Measurements from ENCODE around the gene TMUB1. TPM values are rescaled to one million over a fixed set of nuclear protein-coding genes. Genes with fewer than 3 reads are reported as not detected.

Gene TMUB1
- total RNA-seq, 1 experiment from 2014 or later: 68.1 TPM

GRCh38 chr7:151053096-151053495 is 30.2 kb downstream of the TMUB1 start:
- no peak overlapping the region for H3K4me3 Mint-ChIP-seq (ENCODE audit: unreplicated experiment)
- H3K27me3 ChIP-seq (replicated peaks; ENCODE audit: control insufficient read depth, insufficient read depth, low read length): no peaks in the 10 kb centered on the region
- no peaks in the 10 kb centered on the region; the same call in 1 of the 2 replicates for H3K36me3 ChIP-seq (ENCODE audit: control insufficient read depth, insufficient read depth, low read length)
- peaks cover 4% of the 10 kb centered on the region for H3K27me3 Mint-ChIP-seq (ENCODE audit: insufficient read depth, unreplicated experiment)
- no peaks in the 10 kb centered on the region for H3K9me3 ChIP-seq
- no peak for DNase-seq
- H3K9me3 Mint-ChIP-seq (ENCODE audit: unreplicated experiment): no peaks in the 10 kb centered on the region
- H3K4me1 ChIP-seq: 0 out of 2 replicates have a peak, but pooled peaks cover 8% of the 10 kb centered on the region
- POLR2A ChIA-PET: no interaction called here
- no peak overlapping the region for H3K4me3 ChIP-seq (ENCODE audit: low read depth, low read length)
- no peak for TF ChIP-seq CTCF (IDR thresholded peaks at IDR 0.05; ENCODE audit: insufficient read depth in 1 of 2, low read depth in 1 of 2, low read length in 1 of 2, severe bottlenecking in 1 of 2, unreplicated experiment in 1 of 2)
- BruUV-seq (replicated peaks): no TSS peak
- no peaks in the 10 kb centered on the region for H3K36me3 Mint-ChIP-seq (ENCODE audit: insufficient read depth, unreplicated experiment)
- intact Hi-C loops (cut with micrococcal nuclease; ENCODE audit: unreplicated experiment): no loop called here
- H3K27ac Mint-ChIP-seq (ENCODE audit: unreplicated experiment): no peak overlapping the region
- CTCF ChIA-PET: no interaction called here
- H3K4me1 Mint-ChIP-seq (ENCODE audit: low read depth, unreplicated experiment): peaks cover 11% of the 10 kb centered on the region

- Mint-ChIP-seq H3K27ac (ENCODE audit: unreplicated experiment) (no peak overlapping the region), H3K4me1 (ENCODE audit: low read depth, unreplicated experiment) (no peaks in the 10 kb centered on the region), H3K4me3 (ENCODE audit: unreplicated experiment) (no peak overlapping the region), H3K36me3 (ENCODE audit: insufficient read depth, unreplicated experiment) (no peaks in the 10 kb centered on the region), H3K27me3 (ENCODE audit: insufficient read depth, unreplicated experiment) (peaks cover 4% of the 10 kb centered on the region), H3K9me3 (ENCODE audit: unreplicated experiment) (no peaks in the 10 kb centered on the region)
- Histone ChIP-seq H3K4me1 (no peaks in the 10 kb centered on the region), H3K36me3 (ENCODE audit: control insufficient read depth, insufficient read depth, low read length) (no peaks in the 10 kb centered on the region; the same call in 1 of the 2 replicates), H3K9me3 (no peaks in the 10 kb centered on the region), H3K27me3 (replicated peaks; ENCODE audit: control insufficient read depth, insufficient read depth, low read length) (no peaks in the 10 kb centered on the region), H3K4me3 (ENCODE audit: low read depth, low read length) (no peak overlapping the region)
- ChIA-PET POLR2A (interaction anchor here (0.6 kb wide), 1 partner anchor 469 kb away, joined by 3 read pairs; no protein-coding TSS in a partner anchor), CTCF (no interaction called here)
- intact Hi-C loops (cut with micrococcal nuclease; ENCODE audit: unreplicated experiment): no loop called here
- peak in 1 of 2 experiments; percentile 59 for DNase-seq
- no peak for TF ChIP-seq CTCF (IDR thresholded peaks at IDR 0.05; ENCODE audit: insufficient read depth in 1 of 2, low read depth in 1 of 2, low read length in 1 of 2, severe bottlenecking in 1 of 2, unreplicated experiment in 1 of 2)
- BruUV-seq (replicated peaks): no TSS peak
Measured at GRCh38 chr7:151051108-151051507, 32.2 kb downstream of the TMUB1 start.

DNA sequence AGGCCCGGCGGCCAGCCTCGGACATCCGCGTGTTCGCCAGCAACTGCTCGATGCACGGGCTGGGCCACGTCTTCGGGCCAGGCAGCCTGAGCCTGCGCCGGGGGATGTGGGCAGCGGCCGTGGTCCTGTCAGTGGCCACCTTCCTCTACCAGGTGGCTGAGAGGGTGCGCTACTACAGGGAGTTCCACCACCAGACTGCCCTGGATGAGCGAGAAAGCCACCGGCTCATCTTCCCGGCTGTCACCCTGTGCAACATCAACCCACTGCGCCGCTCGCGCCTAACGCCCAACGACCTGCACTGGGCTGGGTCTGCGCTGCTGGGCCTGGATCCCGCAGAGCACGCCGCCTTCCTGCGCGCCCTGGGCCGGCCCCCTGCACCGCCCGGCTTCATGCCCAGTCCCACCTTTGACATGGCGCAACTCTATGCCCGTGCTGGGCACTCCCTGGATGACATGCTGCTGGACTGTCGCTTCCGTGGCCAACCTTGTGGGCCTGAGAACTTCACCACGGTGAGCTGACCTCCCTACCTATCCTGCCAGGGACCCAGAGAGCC is 34.3 kb downstream of the TMUB1 start:
- no TSS peak for BruUV-seq (replicated peaks)
- Histone ChIP-seq H3K4me1 (no peaks in the 10 kb centered on the region), H3K9me3 (no peaks in the 10 kb centered on the region), H3K4me3 (ENCODE audit: low read depth, low read length) (no peak overlapping the region), H3K36me3 (ENCODE audit: control insufficient read depth, insufficient read depth, low read length) (no peaks in the 10 kb centered on the region), H3K27me3 (replicated peaks; ENCODE audit: control insufficient read depth, insufficient read depth, low read length) (no peaks in the 10 kb centered on the region)
- Mint-ChIP-seq H3K36me3 (ENCODE audit: insufficient read depth, unreplicated experiment) (no peaks in the 10 kb centered on the region), H3K27me3 (ENCODE audit: insufficient read depth, unreplicated experiment) (peaks cover 4% of the 10 kb centered on the region), H3K4me1 (ENCODE audit: low read depth, unreplicated experiment) (no peaks in the 10 kb centered on the region), H3K9me3 (ENCODE audit: unreplicated experiment) (no peaks in the 10 kb centered on the region), H3K27ac (ENCODE audit: unreplicated experiment) (no peak overlapping the region), H3K4me3 (ENCODE audit: unreplicated experiment) (no peak overlapping the region)
- intact Hi-C loops (cut with micrococcal nuclease; ENCODE audit: unreplicated experiment): no loop called here
- ChIA-PET POLR2A (interaction anchor here (0.6 kb wide), 1 partner anchor 1835 kb away, joined by 4 read pairs; no protein-coding TSS in a partner anchor), CTCF (no interaction called here)
- no peak for TF ChIP-seq CTCF (IDR thresholded peaks at IDR 0.05; ENCODE audit: insufficient read depth in 1 of 2, low read depth in 1 of 2, low read length in 1 of 2, severe bottlenecking in 1 of 2, unreplicated experiment in 1 of 2)
- no peak for DNase-seq
